ENCODE data around the gene ELFN2.

- no peak for TF ChIP-seq CTCF (IDR thresholded peaks at IDR 0.05)
- no peak for TF ChIP-seq POLR2A (IDR thresholded peaks at IDR 0.05)
- TF ChIP-seq POLR2AphosphoS5 (IDR thresholded peaks at IDR 0.05) = no peak
Measured at GRCh38 chr22:37417264-37417663, 10.0 kb downstream of the ELFN2 start.

Data from transverse colon (tissue), 4 donors.